Vagina (tissue), 2 donors: ENCODE data around the gene WFDC8. TPM values are rescaled to one million over a fixed set of nuclear protein-coding genes. Genes with fewer than 3 reads are reported as not detected.

Experiments
- DNase-seq, 2 donors: peaks; one replicate each; pipeline ENCODE4 v3.0.0-alpha.2; 2017; ENCODE audit errors: extremely low spot score in 2 of 2
- H3K27ac ChIP-seq: fragments of 200-600 bp; sonication (generic); one replicate; pipeline ENCODE4 v1.5.1; 2019
- H3K27me3 ChIP-seq: fragments of 200-600 bp; sonication (generic); one replicate; pipeline ENCODE4 v1.5.1; 2019
- H3K36me3 ChIP-seq, 2 donors: fragments of 200-600 bp; sonication (generic); one replicate each; pipeline ENCODE4 v1.5.1; 2017 to 2019
- H3K4me1 ChIP-seq: fragments of 200-600 bp; sonication (generic); one replicate; pipeline ENCODE4 v1.5.1; 2019
- H3K4me3 ChIP-seq, 2 donors: fragments of 200-600 bp; sonication (generic); 1 replicate in 1 of 2; 2 replicates in 1 of 2; pipeline ENCODE4 v1.5.1; 2016 to 2019
- H3K9me3 ChIP-seq: fragments of 200-600 bp; sonication (generic); one replicate; pipeline ENCODE4 v1.5.1; 2019
- POLR2A ChIP-seq, 2 donors: fragments of 450-650 bp; IDR thresholded peaks; one replicate each; pipeline ENCODE4 v1.6.1; 2017; ENCODE audit warnings: antibody characterized with exemption in 2 of 2, mild to moderate bottlenecking in 2 of 2, moderate library complexity in 2 of 2
- POLR2AphosphoS5 ChIP-seq, 2 donors: sonication (generic); formaldehyde crosslinking; IDR thresholded peaks; one replicate each; pipeline ENCODE4 v1.9.0; 2017; ENCODE audit warnings: antibody characterized with exemption in 2 of 2, mild to moderate bottlenecking in 2 of 2, low read depth in 1 of 2; ENCODE audit not compliant: insufficient read depth in 1 of 2
- intact Hi-C: fragments of 100-400 bp; cut with DNase I; formaldehyde crosslinking; loops from one replicate; pipeline ENCODE4 v1.15.1; 2023
- total RNA-seq: library from RNA; depleted of rRNA; stranded (reverse); fragments of >200 nt; gene quantifications from one replicate; pipeline ENCODE4 v1.2.3, GENCODE V29; 2016
- TF ChIP-seq, protein P1 (sequence below), 3 experiments: fragments of 450-650 bp in 2 of 3; fragments of 200-600 bp in 1 of 3; sonication (generic) in 1 of 3; IDR thresholded peaks; one replicate each; pipeline ENCODE4 v1.5.1; 2017 to 2019; ENCODE audit warnings: antibody characterized with exemption in 3 of 3, mild to moderate bottlenecking in 2 of 3, moderate library complexity in 2 of 3

The WFDC8 gene
- total RNA-seq, 1 donor from 2014 or later: not detected

DNA sequence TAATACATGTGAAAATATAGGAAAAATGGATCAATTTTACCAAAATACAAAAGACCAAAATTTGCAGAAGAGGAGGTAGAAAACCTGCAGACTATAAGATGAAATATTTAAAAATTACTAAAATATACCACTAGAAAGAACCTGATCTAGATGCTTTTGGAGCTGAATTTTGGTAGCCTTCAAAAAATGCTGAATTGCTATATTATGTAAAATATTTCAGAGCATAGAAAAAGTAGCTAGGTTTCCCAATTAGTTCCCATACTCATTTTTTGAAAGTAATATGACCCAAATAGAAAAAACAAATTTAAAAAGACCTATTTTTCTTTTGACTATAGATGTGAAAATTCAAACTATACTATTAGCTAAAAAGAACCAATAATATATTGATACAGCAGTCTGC lies 28.3 kb downstream of the WFDC8 start:
- intact Hi-C loops: no loop called here

DNA sequence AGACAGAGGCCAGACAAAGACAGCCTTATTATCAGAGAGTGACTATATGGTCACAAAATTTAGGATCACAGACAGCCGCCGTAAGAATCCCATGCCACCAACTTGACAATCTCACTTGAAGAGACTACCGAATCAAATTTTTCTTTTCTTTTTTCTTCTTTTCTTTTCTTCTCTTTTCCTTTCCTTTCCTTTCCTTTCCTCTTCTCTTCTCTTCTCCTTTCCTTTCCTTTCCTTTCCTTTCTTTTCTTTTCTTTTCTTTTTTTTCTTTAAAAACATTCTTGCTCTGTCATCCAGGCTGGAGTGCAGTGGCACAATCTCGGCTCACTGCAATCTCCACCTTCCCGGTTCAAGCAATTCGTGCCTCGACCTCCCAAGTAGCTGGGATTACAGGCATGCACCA lies 30.7 kb downstream of the WFDC8 start:
- no peaks in the 10 kb centered on the region for H3K27me3 ChIP-seq

More for the DNA sequence above, 28.3 kb downstream of the WFDC8 start:
- Histone ChIP-seq H3K4me1 (no peaks in the 10 kb centered on the region), H3K27ac (no peak overlapping the region), H3K9me3 (no peaks in the 10 kb centered on the region), H3K4me3 (no peak overlapping the region), H3K27me3 (no peaks in the 10 kb centered on the region), H3K36me3 (no peaks in the 10 kb centered on the region)
- no peak for DNase-seq
- no peak for TF ChIP-seq POLR2AphosphoS5 (IDR thresholded peaks at IDR 0.05; ENCODE audit: insufficient read depth in 1 of 2, low read depth in 1 of 2)
- TF ChIP-seq, protein P1, sequence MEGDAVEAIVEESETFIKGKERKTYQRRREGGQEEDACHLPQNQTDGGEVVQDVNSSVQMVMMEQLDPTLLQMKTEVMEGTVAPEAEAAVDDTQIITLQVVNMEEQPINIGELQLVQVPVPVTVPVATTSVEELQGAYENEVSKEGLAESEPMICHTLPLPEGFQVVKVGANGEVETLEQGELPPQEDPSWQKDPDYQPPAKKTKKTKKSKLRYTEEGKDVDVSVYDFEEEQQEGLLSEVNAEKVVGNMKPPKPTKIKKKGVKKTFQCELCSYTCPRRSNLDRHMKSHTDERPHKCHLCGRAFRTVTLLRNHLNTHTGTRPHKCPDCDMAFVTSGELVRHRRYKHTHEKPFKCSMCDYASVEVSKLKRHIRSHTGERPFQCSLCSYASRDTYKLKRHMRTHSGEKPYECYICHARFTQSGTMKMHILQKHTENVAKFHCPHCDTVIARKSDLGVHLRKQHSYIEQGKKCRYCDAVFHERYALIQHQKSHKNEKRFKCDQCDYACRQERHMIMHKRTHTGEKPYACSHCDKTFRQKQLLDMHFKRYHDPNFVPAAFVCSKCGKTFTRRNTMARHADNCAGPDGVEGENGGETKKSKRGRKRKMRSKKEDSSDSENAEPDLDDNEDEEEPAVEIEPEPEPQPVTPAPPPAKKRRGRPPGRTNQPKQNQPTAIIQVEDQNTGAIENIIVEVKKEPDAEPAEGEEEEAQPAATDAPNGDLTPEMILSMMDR (IDR thresholded peaks at IDR 0.05): no peak
- no peak for TF ChIP-seq POLR2A (IDR thresholded peaks at IDR 0.05)

DNA sequence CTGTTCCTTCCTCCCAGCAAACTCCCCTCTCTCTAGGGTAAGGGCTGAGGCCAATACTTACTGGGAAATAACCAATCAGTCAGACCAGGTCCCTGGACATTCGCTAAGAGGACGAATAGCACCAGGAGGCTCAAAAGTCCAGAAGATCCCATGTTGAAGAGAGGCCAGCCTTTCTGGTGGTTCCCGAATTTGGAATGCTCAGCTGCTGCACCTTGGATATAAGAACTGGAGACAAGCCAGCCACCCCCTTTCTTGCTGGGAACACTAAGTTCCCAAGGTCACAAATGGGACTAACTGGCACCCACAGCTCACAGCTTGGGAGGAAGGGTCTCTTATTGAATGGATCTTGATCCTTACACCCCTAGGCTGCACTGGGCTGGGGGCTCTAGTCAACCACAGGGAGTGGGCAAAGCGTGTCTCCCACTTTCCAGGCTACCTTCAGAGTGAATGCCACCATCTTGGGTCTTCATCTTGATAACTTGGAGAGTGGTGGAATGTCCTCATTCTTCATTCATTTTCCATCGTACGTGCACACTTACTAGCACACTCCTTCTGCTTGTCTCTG lies 31.8 kb downstream of the WFDC8 start, which contains the start of gene EPPIN:
TSS of gene EPPIN (minus strand) at position 196 of the 565 bp plus-strand sequence. CDS start at position 152, 44 bp downstream.
- Histone ChIP-seq H3K36me3 (no peaks in the 10 kb centered on the region), H3K4me1 (no peaks in the 10 kb centered on the region), H3K4me3 (no peak within 1 kb of the TSS), H3K9me3 (no peaks in the 10 kb centered on the region), H3K27me3 (no peaks in the 10 kb centered on the region), H3K27ac (no peak within 1 kb of the TSS)
- TF ChIP-seq, protein P1 (IDR thresholded peaks at IDR 0.05): no peak
- TF ChIP-seq POLR2A (IDR thresholded peaks at IDR 0.05) (no peak), POLR2AphosphoS5 (IDR thresholded peaks at IDR 0.05; ENCODE audit: insufficient read depth in 1 of 2, low read depth in 1 of 2) (no peak)
- no peak for DNase-seq
- intact Hi-C loops: no loop called here

More for the DNA sequence above, 30.7 kb downstream of the WFDC8 start:
- Histone ChIP-seq H3K4me3 (no peak overlapping the region), H3K27ac (no peak overlapping the region), H3K4me1 (no peaks in the 10 kb centered on the region), H3K9me3 (no peaks in the 10 kb centered on the region), H3K36me3 (no peaks in the 10 kb centered on the region)
- intact Hi-C loops: no loop called here
- DNase-seq: no peak
- TF ChIP-seq POLR2AphosphoS5 (IDR thresholded peaks at IDR 0.05; ENCODE audit: insufficient read depth in 1 of 2, low read depth in 1 of 2) (no peak), POLR2A (IDR thresholded peaks at IDR 0.05) (no peak)
- TF ChIP-seq, protein P1 (IDR thresholded peaks at IDR 0.05): no peak

DNA sequence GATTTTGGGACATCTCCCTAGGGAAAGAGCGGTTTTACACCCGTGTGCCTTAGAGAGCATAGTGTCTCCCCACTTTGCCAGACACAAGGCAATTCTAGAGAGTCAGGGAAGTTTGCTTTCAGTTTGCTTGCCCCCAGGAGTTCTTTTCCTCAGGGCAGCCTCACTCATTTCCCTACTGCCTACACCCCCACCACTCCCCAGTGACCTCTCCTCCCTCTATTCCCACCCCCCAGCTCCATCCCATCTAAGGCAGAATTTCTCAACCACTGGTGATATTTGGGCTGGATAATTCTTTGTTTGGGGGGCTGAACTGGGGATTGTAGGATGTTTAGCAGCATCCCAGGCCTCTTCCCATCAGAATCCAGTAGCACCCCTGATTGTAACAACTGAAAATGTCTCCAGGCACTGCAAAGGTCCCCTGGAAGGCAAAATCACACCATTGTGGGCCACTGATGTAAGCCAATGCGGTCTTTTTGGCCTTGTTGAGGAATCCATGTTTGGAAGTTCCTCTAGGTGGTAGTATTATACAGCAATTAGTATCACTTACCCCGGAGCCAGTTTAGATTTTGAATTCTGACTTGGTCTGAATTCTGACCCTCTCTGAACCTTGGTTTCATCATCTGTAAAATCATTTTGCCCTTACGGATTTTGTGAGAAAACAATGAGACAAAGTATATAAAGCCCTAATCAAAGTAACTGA lies 33.2 kb downstream of the WFDC8 start:
- H3K9me3 ChIP-seq: no peaks in the 10 kb centered on the region
- no peak overlapping the region for H3K4me3 ChIP-seq
- H3K4me1 ChIP-seq: no peaks in the 10 kb centered on the region
- peak in 1 of 2 donors; percentile 27 for DNase-seq
- no peak for TF ChIP-seq POLR2A (IDR thresholded peaks at IDR 0.05)
- TF ChIP-seq POLR2AphosphoS5 (IDR thresholded peaks at IDR 0.05; ENCODE audit: insufficient read depth in 1 of 2, low read depth in 1 of 2): no peak
- TF ChIP-seq, protein P1 (IDR thresholded peaks at IDR 0.05): peak in 2 of 3 experiments; percentile 20 to 31
- no peaks in the 10 kb centered on the region for H3K27me3 ChIP-seq
- intact Hi-C loops: no loop called here
- no peaks in the 10 kb centered on the region for H3K36me3 ChIP-seq
- no peak overlapping the region for H3K27ac ChIP-seq

DNA sequence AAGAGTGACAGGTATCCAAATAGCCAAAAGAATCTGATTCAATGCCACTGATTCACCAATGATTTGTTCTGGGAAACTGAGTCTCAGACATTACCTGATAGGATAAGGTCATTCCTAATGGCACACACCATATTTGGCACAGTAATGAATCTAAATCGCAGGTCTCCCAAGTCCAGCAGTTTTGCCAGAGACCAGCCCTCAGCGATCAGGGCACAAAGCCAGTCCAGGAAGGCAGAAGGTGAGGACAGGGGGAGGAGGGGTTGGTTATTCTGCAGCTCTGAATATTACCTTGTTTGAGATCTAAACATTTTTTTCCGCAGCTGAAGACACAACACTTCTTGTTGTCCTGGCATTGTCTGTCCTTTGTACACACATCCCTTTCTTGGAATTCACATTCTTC lies 33.7 kb downstream of the WFDC8 start:
- peak in 1 of 2 donors; percentile 56 for DNase-seq
- Histone ChIP-seq H3K27me3 (no peaks in the 10 kb centered on the region), H3K9me3 (no peaks in the 10 kb centered on the region), H3K4me3 (no peak overlapping the region), H3K4me1 (no peaks in the 10 kb centered on the region), H3K27ac (no peak overlapping the region), H3K36me3 (no peaks in the 10 kb centered on the region)
- TF ChIP-seq POLR2A (IDR thresholded peaks at IDR 0.05) (no peak), POLR2AphosphoS5 (IDR thresholded peaks at IDR 0.05; ENCODE audit: insufficient read depth in 1 of 2, low read depth in 1 of 2) (no peak)
- TF ChIP-seq, protein P1 (IDR thresholded peaks at IDR 0.05): no peak
- intact Hi-C loops: no loop called here
